Trophoblast cell (in vitro differentiated cells and primary cell): ENCODE results near the gene GCLC.

Source experiments
- DNase-seq, 2 donors: peaks; one replicate each; pipeline ENCODE4 v3.0.0-alpha.2; 2016
- H2AFZ ChIP-seq: 2 replicates; pipeline ENCODE4 v1.6.1; 2013; ENCODE audit warnings: low read length, moderate library complexity, mild to moderate bottlenecking; ENCODE audit not compliant: insufficient read depth, poor library complexity
- H2AK5ac ChIP-seq: 2 replicates; pipeline ENCODE4 v1.6.1; 2013; ENCODE audit warnings: mild to moderate bottlenecking, low read length
- H2BK120ac ChIP-seq: 2 replicates; pipeline ENCODE4 v1.6.1; 2013; ENCODE audit warnings: low read length, mild to moderate bottlenecking, moderate library complexity; ENCODE audit not compliant: insufficient read depth, poor library complexity
- H2BK12ac ChIP-seq: 2 replicates; pipeline ENCODE4 v1.6.1; 2013; ENCODE audit warnings: mild to moderate bottlenecking, low read length, moderate library complexity
- H2BK5ac ChIP-seq: 2 replicates; pipeline ENCODE4 v1.6.1; 2013; ENCODE audit warnings: low read length, low read depth, moderate library complexity, mild to moderate bottlenecking; ENCODE audit not compliant: poor library complexity
- H3K14ac ChIP-seq: 2 replicates; pipeline ENCODE4 v1.6.1; 2013; ENCODE audit warnings: mild to moderate bottlenecking, low read length
- H3K18ac ChIP-seq: 2 replicates; pipeline ENCODE4 v1.6.1; 2013; ENCODE audit warnings: mild to moderate bottlenecking, low read length
- H3K23ac ChIP-seq: 2 replicates; pipeline ENCODE4 v1.6.1; 2013; ENCODE audit warnings: low read length
- H3K27ac ChIP-seq: 2 replicates; pipeline ENCODE4 v1.5.1; 2013; ENCODE audit warnings: low read depth, mild to moderate bottlenecking, inconsistent platforms, low read length, moderate library complexity
- H3K27me3 ChIP-seq: 2 replicates; pipeline ENCODE4 v1.6.1; 2013; ENCODE audit warnings: inconsistent platforms, mild to moderate bottlenecking, low read length, moderate library complexity; ENCODE audit not compliant: insufficient read depth
- H3K36me3 ChIP-seq, 2 experiments: 1 replicate in 1 of 2; 2 replicates in 1 of 2; pipeline ENCODE4 v1.6.1; 2013; ENCODE audit warnings: low read length in 2 of 2, mild to moderate bottlenecking in 2 of 2, moderate library complexity in 1 of 2; ENCODE audit not compliant: insufficient read depth in 2 of 2, control insufficient read depth in 1 of 2
- H3K4ac ChIP-seq: 2 replicates; pipeline ENCODE4 v1.6.1; 2013; ENCODE audit warnings: low read depth, mild to moderate bottlenecking, low read length, moderate library complexity
- H3K4me1 ChIP-seq, 2 experiments: 1 replicate in 1 of 2; 2 replicates in 1 of 2; pipeline ENCODE4 v1.6.1; 2013; ENCODE audit warnings: low read length in 2 of 2, mild to moderate bottlenecking in 2 of 2, moderate library complexity in 1 of 2; ENCODE audit not compliant: insufficient read depth in 2 of 2, control insufficient read depth in 1 of 2
- H3K4me2 ChIP-seq: 2 replicates; pipeline ENCODE4 v1.6.1; 2013; ENCODE audit warnings: inconsistent platforms, mild to moderate bottlenecking, low read length, moderate library complexity
- H3K4me3 ChIP-seq: 2 replicates; pipeline ENCODE4 v1.5.1; 2013; ENCODE audit warnings: mild to moderate bottlenecking, low read depth, low read length, inconsistent platforms
- H3K79me1 ChIP-seq: one replicate; pipeline ENCODE4 v1.6.1; 2013; ENCODE audit warnings: low read length
- H3K79me2 ChIP-seq: 2 replicates; pipeline ENCODE4 v1.6.1; 2013; ENCODE audit warnings: low read length, mild to moderate bottlenecking; ENCODE audit not compliant: control insufficient read depth, insufficient read depth, poor library complexity
- H3K9ac ChIP-seq: 2 replicates; pipeline ENCODE4 v1.6.1; 2013; ENCODE audit warnings: mild to moderate bottlenecking, low read length
- H3K9me3 ChIP-seq: 2 replicates; pipeline ENCODE4 v1.6.1; 2013; ENCODE audit warnings: low read depth, mild to moderate bottlenecking, control low read depth, inconsistent platforms, low read length; ENCODE audit not compliant: insufficient read depth
- H4K12ac ChIP-seq: 2 replicates; pipeline ENCODE4 v1.6.1; 2013; ENCODE audit warnings: low read depth, mild to moderate bottlenecking, low read length, moderate library complexity
- H4K8ac ChIP-seq: 2 replicates; pipeline ENCODE4 v1.6.1; 2013; ENCODE audit warnings: low read depth, mild to moderate bottlenecking, low read length, moderate library complexity
- H4K91ac ChIP-seq: one replicate; pipeline ENCODE4 v1.6.1; 2013; ENCODE audit warnings: low read depth, mild to moderate bottlenecking, low read length, moderate library complexity
- WGBS: extraction: QIAGEN DNeasy Blood & Tissue Kit; methylation state at CpG from one replicate; pipeline ENCODE4 v1.1.7; 2013; ENCODE audit warnings: missing lambda C conversion rate; ENCODE audit not compliant: insufficient read length, insufficient coverage; ENCODE audit errors: extremely low coverage; 5-methylcytosine and 5-hydroxymethylcytosine counted together

The GCLC gene

DNA sequence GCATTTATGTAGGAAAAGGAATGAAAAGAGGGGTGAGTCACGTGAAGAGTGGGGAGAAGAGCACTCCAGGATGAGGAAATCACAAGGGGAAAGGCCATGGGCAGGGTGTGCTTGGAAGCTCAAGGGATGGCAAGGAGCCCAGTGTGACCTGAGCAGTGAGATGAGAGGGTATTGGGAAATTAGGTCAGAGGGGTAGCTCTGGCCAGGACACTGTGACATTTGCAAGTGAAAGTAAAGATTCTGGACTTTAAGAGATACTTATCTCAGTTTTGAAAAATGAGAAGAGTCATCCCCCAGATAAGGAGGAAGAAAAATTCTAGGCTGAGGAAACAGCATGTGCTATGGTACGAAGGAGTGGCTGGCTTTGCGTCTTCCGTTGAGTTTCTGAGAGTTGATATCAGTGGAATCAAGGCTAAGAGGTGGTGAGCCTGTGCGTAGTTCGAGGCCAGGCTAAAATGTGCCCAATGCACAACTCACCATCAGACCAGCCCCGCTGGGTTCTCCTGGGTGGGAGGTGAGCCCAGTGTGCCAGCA, 79.9 kb downstream of the GCLC start:
- H3K9me3 ChIP-seq: no peaks in the 10 kb centered on the region
- H3K18ac ChIP-seq: peak overlapping the region; percentile 36
- H2AK5ac ChIP-seq: peak overlapping the region; percentile 25
- H3K4me2 ChIP-seq: peak overlapping the region; percentile 9
- H3K14ac ChIP-seq: peak overlapping the region; percentile 38
- H2BK12ac ChIP-seq: peak overlapping the region; percentile 87
- H3K4me1 ChIP-seq: peaks cover 5 to 15% of the 10 kb centered on the region in 2 experiments
- peaks cover 11% of the 10 kb centered on the region for H3K79me1 ChIP-seq
- H3K27me3 ChIP-seq: no peaks in the 10 kb centered on the region
- H3K36me3 ChIP-seq: no peaks in the 10 kb centered on the region
- no CpG with 5 or more reads among the region's 7 CpGs for WGBS
- peak overlapping the region; percentile 56 for H4K12ac ChIP-seq
- peak overlapping the region; percentile 12 for H2AFZ ChIP-seq
- H2BK5ac ChIP-seq: peak overlapping the region; percentile 95
- no peak overlapping the region for H3K4me3 ChIP-seq
- no peak overlapping the region for H3K9ac ChIP-seq
- H3K23ac ChIP-seq: no peak overlapping the region
- H3K27ac ChIP-seq: peak overlapping the region; percentile 91
- H2BK120ac ChIP-seq: peak overlapping the region; percentile 82
- H4K8ac ChIP-seq: peak overlapping the region; percentile 78
- peak; percentile 91 to 94 for DNase-seq
- no peaks in the 10 kb centered on the region for H3K79me2 ChIP-seq
- peak overlapping the region; percentile 5 for H3K4ac ChIP-seq
- H4K91ac ChIP-seq: peak overlapping the region; percentile 80

DNA sequence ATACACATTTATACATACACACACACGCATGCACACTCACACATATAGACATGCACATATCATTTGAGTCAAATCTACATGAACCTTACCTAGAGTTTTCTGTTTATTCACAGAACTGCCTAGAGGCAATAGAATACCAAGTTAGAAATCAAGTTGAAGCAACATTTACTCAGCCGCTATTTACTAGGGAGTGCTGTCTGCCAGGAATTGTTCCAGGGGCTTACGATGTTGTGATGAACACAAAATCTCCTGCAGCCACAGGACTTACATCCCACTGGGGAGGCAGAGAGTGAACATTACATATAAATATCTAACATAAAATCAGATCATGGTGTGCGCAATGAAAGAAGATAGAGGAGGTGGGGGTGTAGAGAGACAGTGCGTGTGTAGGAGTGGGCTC, 80.4 kb downstream of the GCLC start:
- Histone ChIP-seq H3K9me3 (no peaks in the 10 kb centered on the region), H3K27ac (peak overlapping the region; percentile 91), H3K23ac (no peak overlapping the region), H2AFZ (no peak overlapping the region), H3K36me3 (no peaks in the 10 kb centered on the region), H2BK120ac (no peak overlapping the region), H3K4me3 (no peak overlapping the region), H4K12ac (no peak overlapping the region), H2BK5ac (no peak overlapping the region), H3K14ac (no peak overlapping the region), H3K4ac (no peak overlapping the region), H3K79me1 (peaks cover 11% of the 10 kb centered on the region), H4K8ac (no peak overlapping the region), H4K91ac (no peak overlapping the region), H3K18ac (no peak overlapping the region), H2AK5ac (no peak overlapping the region), H3K9ac (no peak overlapping the region), H3K4me2 (no peak overlapping the region), H3K79me2 (no peaks in the 10 kb centered on the region), H3K4me1 (peaks cover 5 to 15% of the 10 kb centered on the region in 2 experiments), H3K27me3 (no peaks in the 10 kb centered on the region), H2BK12ac (no peak overlapping the region)
- no CpG with 5 or more reads among the region's 5 CpGs for WGBS
- DNase-seq: peak in 1 of 2 donors; percentile 34

- H3K18ac ChIP-seq: no peak overlapping the region
- peaks cover 5 to 15% of the 10 kb centered on the region in 2 experiments for H3K4me1 ChIP-seq
- H2BK12ac ChIP-seq: no peak overlapping the region
- H3K79me2 ChIP-seq: no peaks in the 10 kb centered on the region
- H2AK5ac ChIP-seq: no peak overlapping the region
- H3K23ac ChIP-seq: no peak overlapping the region
- H4K8ac ChIP-seq: no peak overlapping the region
- H3K4me2 ChIP-seq: no peak overlapping the region
- H3K4ac ChIP-seq: no peak overlapping the region
- H2AFZ ChIP-seq: no peak overlapping the region
- H2BK5ac ChIP-seq: no peak overlapping the region
- H4K91ac ChIP-seq: no peak overlapping the region
- no peaks in the 10 kb centered on the region for H3K9me3 ChIP-seq
- H3K14ac ChIP-seq: no peak overlapping the region
- no peak overlapping the region for H3K4me3 ChIP-seq
- H3K36me3 ChIP-seq: no peaks in the 10 kb centered on the region
- H3K9ac ChIP-seq: no peak overlapping the region
- H3K79me1 ChIP-seq: peaks cover 11% of the 10 kb centered on the region
- no peak overlapping the region for H4K12ac ChIP-seq
- H3K27me3 ChIP-seq: no peaks in the 10 kb centered on the region
- H2BK120ac ChIP-seq: no peak overlapping the region
- DNase-seq: no peak
- no CpG with 5 or more reads among the region's 5 CpGs for WGBS
- H3K27ac ChIP-seq: no peak overlapping the region
These were observed 83.2 kb downstream of the GCLC start for GRCh38 chr6:53461696-53462095.

DNA sequence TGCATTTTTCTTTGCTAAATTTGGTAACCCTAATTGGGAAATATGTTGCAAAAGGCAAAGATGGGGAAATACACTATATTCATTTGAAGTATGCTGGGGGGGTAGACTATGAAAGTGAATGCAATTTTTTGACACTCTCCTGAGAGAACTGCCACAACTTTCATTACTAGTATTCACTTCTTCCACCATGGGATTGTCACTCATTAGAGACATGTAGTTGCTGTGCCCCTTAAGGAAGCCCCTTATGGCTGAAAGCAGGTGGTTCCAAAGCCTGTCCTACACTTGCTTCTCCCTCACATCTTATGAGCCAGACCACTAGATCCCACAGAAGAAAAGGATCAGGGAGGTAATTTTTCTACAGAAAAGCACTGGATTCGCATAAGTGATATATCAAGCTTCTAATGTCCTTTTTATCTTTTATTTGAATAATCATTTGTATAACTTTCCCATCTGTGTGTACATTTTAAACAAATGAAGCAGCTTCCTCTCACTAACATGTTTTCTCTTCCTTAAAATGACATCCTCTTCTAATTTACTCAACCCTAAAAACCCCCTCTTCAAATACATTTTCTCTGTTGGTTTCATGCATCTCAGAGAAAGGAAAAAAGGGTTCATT, 83.8 kb downstream of the GCLC start:
- H4K12ac ChIP-seq: no peak overlapping the region
- H3K79me1 ChIP-seq: peaks cover 10% of the 10 kb centered on the region
- no peak overlapping the region for H3K9ac ChIP-seq
- no peak overlapping the region for H2BK12ac ChIP-seq
- peaks cover 5 to 14% of the 10 kb centered on the region in 2 experiments for H3K4me1 ChIP-seq
- H3K18ac ChIP-seq: no peak overlapping the region
- no peak overlapping the region for H3K4me3 ChIP-seq
- no peak overlapping the region for H3K14ac ChIP-seq
- no peak overlapping the region for H2AFZ ChIP-seq
- H4K91ac ChIP-seq: no peak overlapping the region
- H3K23ac ChIP-seq: no peak overlapping the region
- H3K9me3 ChIP-seq: no peaks in the 10 kb centered on the region
- H3K79me2 ChIP-seq: no peaks in the 10 kb centered on the region
- H3K4me2 ChIP-seq: no peak overlapping the region
- H3K36me3 ChIP-seq: no peaks in the 10 kb centered on the region
- WGBS: no CpG with 5 or more reads among the region's 1 CpG
- DNase-seq: peak in 1 of 2 donors; percentile 70
- no peak overlapping the region for H2AK5ac ChIP-seq
- no peak overlapping the region for H4K8ac ChIP-seq
- no peak overlapping the region for H3K4ac ChIP-seq
- H3K27ac ChIP-seq: no peak overlapping the region
- no peak overlapping the region for H2BK5ac ChIP-seq
- H2BK120ac ChIP-seq: no peak overlapping the region
- H3K27me3 ChIP-seq: no peaks in the 10 kb centered on the region
